Fibroblast of pulmonary artery (primary cell): ENCODE results near the gene MEGF8.

Experiments
- DNase-seq: peaks from one replicate; pipeline ENCODE4 v3.0.0-alpha.2; 2010; ENCODE audit warnings: low read depth
- H3K4me3 ChIP-seq: replicated peaks from 2 replicates; pipeline ENCODE4 v1.5.1; 2011; ENCODE audit warnings: low read depth, mild to moderate bottlenecking, control low read depth, low read length, moderate library complexity
- TF ChIP-seq, protein P1 (sequence below): IDR thresholded peaks from 2 replicates; pipeline ENCODE4 v1.5.1; 2011; ENCODE audit warnings: mild to moderate bottlenecking, control low read depth, low read length, inconsistent platforms; ENCODE audit errors: missing control alignments

The MEGF8 gene

GRCh38 chr19:42374826-42375376 is 49.5 kb downstream of the MEGF8 start:
- H3K4me3 ChIP-seq, result no peak overlapping the region
- TF ChIP-seq, protein P1, sequence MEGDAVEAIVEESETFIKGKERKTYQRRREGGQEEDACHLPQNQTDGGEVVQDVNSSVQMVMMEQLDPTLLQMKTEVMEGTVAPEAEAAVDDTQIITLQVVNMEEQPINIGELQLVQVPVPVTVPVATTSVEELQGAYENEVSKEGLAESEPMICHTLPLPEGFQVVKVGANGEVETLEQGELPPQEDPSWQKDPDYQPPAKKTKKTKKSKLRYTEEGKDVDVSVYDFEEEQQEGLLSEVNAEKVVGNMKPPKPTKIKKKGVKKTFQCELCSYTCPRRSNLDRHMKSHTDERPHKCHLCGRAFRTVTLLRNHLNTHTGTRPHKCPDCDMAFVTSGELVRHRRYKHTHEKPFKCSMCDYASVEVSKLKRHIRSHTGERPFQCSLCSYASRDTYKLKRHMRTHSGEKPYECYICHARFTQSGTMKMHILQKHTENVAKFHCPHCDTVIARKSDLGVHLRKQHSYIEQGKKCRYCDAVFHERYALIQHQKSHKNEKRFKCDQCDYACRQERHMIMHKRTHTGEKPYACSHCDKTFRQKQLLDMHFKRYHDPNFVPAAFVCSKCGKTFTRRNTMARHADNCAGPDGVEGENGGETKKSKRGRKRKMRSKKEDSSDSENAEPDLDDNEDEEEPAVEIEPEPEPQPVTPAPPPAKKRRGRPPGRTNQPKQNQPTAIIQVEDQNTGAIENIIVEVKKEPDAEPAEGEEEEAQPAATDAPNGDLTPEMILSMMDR, result no peak
- no peak for DNase-seq

DNA sequence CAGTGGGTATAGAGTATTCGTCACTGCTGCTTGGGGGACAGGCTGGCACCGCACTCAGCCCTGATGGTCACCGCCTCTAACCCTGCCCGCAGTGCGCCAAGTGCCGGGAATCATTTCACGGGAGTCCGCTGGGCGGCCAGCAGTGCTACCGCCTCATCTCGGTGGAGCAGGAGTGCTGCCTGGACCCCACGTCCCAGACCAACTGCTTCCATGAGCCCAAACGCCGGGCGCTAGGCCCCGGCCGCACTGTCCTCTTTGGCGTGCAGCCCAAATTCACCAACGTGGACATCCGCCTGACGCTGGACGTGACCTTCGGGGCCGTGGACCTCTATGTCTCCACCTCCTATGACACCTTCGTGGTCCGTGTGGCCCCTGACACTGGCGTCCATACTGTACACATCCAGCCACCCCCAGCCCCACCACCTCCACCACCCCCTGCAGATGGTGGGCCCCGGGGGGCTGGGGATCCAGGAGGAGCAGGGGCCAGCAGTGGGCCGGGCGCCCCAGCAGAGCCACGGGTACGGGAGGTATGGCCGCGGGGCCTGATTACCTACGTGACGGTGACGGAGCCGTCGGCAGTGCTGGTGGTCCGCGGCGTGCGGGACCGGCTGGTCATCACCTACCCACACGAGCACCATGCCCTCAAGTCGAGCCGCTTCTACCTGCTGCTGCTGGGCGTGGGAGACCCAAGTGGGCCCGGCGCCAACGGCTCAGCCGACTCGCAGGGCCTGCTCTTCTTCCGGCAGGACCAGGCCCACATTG is 50.2 kb downstream of the MEGF8 start:
- DNase-seq, result no peak
- no peak overlapping the region for H3K4me3 ChIP-seq
- TF ChIP-seq, protein P1, result no peak

GRCh38 chr19:42376177-42376555 is 50.7 kb downstream of the MEGF8 start:
- no peak for DNase-seq
- H3K4me3 ChIP-seq, result no peak overlapping the region
- TF ChIP-seq, protein P1, result no peak

DNA sequence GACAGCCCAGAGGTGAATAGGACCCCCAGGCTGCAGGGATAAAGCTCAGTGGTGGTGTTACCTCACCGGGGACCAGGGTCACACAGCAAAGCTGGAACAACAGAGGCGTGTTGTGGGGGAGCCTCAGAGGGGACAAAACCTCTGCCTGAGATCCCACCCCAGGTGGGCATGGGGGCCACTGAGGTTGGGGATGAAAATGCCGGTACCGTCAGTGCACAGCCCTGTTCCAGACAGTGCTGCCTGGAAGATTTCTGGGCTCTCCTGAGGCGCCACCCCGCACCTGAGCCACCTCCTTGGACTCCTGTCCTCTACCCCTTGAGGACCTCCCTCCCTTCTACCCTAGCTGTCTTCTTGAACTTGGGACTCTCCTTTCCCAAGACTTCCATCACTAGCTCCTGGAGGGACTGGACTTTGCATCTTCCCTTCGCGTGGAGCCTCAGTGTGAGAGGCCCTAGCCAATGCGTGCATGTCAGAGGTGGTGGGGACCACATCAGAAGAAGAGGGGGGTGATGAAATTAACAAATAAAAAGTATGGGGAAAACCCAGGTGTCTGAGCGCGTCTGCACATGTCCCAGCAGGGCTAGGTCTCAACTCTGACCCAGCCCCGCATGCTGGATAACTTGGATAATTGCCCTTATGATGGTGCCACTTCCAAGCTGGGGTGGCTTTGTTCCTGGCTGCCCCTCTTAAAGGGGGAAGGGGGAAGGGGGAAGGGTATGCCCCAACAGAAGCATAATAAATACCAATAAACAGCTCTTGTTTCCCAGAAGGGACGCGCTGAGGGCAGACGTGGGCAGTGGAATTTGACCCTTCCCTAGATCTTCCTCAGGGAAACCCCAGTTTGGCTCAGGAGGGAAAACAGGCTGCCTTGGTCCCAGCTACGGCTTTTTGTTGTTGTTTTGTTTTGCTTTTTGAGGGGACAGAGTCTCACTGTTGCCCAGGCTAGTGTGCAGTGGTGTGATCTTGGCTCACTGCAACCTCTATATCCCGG is 53.1 kb downstream of the MEGF8 start:
- DNase-seq, result no peak
- no peak overlapping the region for H3K4me3 ChIP-seq
- TF ChIP-seq, protein P1, result no peak

DNA sequence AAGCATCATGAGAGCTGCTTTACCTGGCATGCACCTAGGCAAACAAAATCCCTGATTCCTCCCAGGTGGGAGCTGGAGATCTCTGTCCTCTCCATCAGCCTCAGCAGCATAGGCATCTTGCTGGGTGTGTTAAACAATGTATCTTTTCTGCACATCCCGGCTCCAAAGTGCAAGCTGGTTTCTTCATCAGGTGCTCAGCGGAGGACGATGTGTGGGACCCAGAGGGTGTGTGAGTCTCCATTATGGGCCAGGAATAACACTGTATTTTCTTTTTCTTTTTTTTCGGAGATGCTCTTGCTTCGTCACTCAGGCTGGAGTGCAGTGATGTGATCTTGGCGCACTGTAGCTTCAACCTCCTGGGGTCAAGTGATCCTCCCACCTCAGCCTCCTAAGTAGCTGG is 54.7 kb downstream of the MEGF8 start:
- DNase-seq, result no peak
- TF ChIP-seq, protein P1, result no peak
- no peak overlapping the region for H3K4me3 ChIP-seq

DNA sequence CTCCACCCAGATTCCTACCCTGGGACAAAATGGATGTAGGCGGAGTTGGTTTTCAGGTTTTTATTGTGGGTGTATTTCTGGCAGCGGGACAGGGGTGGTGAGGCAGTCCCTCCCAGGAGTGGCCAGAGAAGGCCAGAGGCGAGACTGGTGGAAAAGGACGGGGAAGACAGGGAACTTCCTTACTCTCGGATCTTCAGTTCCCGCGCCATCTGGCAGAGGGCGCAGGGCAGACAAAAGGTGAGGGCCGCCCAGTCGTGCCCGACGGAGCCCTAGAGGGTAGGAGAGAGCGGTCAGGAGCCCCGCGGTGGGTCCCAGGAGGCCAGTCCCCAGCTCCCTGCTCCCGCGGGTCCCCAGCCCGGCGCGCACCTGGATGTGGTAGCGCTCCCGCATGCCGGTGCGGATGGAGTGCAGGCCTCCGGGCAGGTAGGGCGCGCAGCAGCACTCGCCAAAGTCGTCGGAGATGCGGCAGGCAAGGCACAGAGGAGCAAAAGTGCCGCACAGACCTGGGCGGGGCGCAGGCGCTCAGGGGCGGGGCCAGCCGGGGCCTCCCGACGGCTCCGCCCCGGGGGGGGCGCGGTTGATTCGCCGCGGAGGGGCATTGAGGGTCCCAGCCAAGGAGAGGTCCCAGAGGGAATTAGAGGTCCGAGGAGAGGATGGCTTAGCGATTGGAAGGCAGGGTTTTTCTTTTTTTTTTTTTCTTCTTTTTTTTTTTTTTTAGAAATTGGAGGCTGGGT is 61.7 kb downstream of the MEGF8 start:
- TF ChIP-seq, protein P1, result peak; percentile 33
- peak; percentile 47 for DNase-seq
- H3K4me3 ChIP-seq, result peak overlapping the region; percentile 41
